Measurements from ENCODE around the gene FNBP1.
"Not testable (repeated sequence)": the region's sequence is repeated elsewhere in the genome, so short reads cannot be mapped to it uniquely, and the experiment has no call there.

Gene FNBP1

DNA sequence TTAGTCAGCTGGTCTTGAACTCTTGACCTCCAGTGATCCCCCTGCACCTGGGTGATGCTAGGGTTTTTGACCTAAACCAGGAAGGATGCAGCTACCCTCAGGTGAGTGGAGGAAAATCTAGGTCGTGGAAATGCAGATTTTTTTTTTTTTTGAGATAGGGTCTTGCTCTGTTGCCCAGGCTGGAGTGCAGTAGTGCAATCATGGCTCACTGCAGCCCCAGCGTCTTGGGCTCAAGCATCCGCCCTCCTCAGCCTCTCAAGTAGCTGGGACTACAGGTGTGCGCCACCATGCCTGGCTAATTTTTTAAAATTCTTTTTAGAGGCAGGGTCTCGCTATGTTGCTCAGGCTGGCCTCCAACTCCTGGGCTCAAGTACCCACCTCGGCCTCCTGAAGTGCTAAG is 51.9 kb downstream of the FNBP1 start:
- not testable (repeated sequence) for DNase-seq (ENCODE audit: low read depth)

DNA sequence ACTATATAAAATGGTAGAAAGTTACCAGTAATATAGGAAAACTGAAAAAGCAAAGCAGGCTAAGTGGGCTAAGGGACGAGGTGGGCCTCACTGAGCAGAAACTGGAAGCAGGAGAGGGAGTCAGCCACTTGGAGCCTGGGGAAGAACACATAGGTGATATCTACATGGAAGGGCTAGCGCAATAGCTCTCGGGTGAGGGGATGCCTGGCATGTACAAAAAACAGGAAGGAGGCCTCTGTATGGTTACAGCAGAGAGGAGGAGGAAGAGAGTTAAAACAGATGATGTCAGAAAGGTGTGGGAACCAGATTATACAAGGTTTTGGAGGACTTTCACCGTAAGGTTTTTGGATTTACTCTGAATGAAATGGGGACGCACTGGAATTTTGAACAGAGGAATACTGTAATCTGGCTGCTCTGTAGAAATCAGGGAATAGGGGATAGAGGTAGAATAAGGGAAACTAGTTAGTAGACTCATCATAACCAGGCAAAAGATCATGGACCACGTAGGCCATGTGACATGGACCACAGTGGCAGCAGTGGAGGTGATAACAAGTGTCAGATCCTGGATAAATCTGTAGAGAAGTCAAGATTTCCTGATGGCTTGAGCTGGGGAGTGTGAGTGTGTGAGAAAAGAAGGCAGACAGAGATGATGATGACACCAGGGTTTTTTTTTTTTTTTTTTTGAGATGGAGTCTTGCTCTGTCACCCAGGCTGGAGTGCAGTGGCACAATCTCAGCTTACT is 52.5 kb downstream of the FNBP1 start:
- no peak for DNase-seq (ENCODE audit: low read depth)

DNA sequence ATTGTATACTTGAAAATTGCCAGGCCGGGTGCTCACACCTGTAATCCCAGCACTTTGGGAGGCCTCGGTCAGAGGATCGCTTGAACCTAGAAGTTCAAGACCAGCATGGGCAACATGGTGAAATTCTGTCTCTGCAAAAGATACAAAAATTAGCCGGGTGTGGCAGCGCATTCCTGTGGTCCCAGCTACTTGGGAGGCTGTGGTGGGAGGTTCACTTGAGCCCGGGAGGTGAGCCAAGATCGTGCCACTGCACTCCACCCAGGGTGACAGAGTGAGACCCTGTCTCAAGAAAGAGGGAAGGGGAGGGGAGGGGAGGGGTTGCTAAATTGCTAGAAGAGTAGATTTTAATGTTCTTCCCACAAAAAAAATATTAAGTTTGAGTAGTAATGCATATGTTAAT is 53.2 kb downstream of the FNBP1 start:
- DNase-seq (ENCODE audit: low read depth), result peak; percentile 20

DNA sequence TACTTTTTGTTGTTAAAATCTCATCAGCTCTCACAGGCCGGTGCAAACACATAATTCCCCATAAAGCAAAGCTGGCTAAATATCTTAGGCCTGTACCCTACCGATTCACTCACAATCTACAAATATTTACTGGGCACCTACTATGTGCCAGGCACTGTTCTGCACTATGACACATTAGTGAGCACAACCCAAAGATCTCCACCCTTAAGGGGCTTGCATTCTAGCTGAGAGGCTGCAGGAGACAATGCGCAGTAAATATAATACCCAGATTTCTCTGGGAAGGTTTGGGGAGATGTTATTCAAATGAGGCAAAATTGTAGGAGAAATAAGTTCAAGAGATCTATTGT is 53.7 kb downstream of the FNBP1 start:
- no peak for DNase-seq (ENCODE audit: low read depth)

DNA sequence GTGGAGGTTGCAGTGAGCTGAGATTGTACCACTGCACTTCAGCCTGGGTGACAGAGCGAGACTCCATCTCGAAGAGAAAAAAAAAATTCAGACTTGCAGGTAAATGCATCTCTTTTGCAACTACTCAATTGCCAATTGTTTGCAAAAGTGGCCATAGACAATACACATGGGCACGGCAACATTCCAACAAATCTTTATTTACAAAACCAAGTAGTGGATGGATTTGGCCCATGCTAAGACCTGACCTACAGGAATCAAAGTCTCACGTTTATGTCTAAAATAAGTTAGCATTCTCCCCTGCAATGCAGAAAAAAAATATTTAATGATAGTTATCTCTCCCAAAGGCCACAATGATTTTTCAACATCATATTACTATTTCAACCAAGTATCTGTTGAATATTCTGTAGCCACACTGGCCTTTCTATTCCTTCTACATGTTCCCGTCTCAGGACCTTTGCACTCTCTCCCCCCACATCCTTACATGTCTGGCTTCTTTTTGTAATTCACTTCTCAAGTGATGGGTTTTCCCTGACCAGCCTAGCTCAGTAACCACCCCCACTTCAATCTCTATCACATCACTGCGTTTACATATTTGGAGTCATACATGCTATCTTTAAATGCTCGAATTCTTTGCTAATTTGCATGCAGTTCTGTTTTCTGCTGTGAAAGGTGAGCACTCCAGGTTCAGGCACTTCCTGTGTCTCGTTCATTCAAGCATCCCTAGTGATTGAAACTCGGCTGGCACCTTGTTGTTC is 54.2 kb downstream of the FNBP1 start:
- DNase-seq (ENCODE audit: low read depth), result no peak

DNA sequence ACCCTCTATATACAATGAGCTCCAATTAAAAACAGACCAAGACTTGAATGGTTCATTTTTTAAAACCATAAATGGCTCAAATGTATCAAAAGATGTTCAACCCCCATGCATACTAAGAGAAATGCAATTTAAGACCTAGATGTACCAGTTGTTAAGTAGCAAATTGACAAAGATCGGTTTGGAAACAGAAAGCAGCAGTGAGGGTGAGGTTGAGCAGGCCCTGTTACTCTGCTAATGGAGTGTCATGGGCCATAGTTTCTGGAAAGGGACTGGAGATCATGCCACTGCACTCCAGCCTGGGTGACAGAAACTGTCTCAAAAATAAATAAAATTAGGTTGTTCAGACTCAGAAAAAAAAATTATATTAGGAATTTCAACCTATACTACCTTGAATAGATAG is 55.0 kb downstream of the FNBP1 start:
- no peak for DNase-seq (ENCODE audit: low read depth)

DNA sequence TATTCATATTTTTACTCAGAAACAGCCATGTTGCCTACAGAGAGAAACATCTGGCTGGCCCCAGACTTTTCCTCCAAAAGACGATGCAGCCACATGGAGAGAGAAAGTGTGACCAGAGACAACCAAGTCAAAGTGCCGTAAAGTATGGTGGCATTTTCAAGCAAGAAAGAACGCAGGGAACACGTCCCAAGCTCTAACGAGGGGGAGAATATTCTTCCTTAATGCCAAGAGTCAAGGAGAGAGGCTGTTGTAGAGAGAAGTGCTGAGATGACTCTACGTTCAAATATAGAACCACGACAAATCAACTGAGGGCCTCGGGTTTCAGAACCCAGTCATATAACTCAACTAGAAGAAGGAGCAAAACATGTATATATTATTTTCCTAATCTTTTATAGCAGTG is 55.9 kb downstream of the FNBP1 start:
- DNase-seq (ENCODE audit: low read depth), result no peak

DNA sequence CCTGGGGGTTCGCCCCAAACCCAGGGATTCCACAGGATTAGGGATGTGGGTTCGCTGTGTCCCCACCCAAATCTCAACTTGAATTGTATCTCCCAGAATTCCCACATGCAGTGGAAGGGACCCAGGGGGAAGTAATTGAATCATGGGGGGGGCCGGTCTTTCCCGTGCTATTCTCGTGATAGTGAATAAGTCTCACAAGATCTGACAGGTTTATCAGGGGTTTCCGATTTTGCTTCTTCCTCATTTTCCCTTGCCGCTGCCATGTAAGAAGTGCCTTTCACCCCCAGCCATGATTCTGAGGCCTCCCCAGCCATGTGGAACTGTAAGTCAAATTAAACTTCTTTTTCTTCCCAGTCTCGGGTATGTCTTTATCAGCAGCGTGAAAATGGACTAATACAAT is 58.4 kb downstream of the FNBP1 start:
- not testable (repeated sequence) for DNase-seq (ENCODE audit: low read depth)

DNA sequence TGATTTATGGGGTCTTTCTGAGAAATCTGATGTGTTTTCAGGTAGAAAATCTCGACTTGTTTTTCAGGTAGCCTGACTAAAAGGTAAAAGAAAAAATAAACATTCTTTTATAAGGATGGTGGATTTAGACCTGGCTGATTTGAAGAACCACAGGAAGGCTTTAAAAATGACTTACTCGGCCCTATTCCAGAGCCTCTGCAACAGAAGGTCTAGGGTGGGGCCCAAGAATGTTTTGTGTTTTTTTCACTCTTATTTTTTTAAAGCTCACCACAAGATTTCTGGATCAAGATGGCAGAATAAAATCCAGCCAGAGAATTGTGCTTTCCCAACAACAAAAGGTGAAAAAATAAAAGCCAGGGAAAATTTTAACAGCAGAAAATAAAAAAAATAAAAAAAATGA is 59.1 kb downstream of the FNBP1 start:
- DNase-seq (ENCODE audit: low read depth), result peak; percentile 41

DNA sequence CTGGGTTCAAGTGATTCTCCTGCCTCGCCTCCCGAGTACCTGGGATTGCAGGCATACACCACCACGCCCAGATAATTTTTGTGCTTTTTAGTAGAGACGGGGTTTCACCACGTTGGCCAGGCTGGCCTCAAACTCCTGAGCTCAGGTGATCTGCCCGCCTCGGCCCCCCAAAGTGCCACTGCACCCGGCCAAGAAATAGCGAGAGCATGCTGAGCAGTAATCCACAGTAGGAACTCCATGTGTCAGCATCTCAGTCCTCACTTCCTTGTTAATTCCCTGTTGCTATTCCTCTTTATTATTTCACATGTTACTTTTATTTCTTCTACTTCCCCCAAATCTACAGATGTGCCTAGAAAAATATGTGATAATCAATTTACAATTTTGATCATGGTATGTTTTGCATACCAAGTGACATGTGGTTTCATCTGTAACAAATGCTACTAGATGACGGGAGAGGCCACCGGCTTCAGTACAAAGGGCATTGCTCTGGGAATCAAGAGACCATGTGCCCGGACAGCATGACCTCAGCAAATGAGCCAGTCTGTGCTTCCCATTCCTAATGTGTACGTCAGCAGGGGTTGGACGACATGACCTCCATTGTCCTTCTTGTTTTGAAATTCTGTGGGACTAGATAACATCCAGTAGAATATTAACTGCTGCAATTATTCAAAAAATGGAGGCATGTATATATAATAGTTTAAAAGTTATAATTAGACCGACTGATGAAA is 61.6 kb downstream of the FNBP1 start:
- DNase-seq (ENCODE audit: low read depth), result no peak

DNA sequence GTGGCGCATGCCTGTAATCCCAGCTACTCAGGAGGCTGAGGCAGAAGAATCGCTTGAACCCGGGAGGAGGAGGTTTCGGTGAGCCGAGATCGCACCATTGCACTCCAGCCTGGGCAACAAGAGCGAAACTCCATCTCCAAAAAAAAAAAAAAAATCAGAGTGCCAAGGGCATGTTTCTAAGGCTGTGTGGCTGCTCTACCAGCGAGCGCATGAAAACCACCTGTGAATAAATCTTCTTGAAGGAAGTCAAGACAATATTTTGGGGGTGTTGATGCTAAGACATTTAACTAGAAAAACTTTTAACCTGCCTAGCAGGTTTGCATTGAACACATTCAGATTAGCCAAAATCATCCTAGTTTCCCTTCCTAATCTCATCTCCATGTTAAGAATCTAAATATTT is 62.8 kb downstream of the FNBP1 start:
- not testable (repeated sequence) for DNase-seq (ENCODE audit: low read depth)

DNA sequence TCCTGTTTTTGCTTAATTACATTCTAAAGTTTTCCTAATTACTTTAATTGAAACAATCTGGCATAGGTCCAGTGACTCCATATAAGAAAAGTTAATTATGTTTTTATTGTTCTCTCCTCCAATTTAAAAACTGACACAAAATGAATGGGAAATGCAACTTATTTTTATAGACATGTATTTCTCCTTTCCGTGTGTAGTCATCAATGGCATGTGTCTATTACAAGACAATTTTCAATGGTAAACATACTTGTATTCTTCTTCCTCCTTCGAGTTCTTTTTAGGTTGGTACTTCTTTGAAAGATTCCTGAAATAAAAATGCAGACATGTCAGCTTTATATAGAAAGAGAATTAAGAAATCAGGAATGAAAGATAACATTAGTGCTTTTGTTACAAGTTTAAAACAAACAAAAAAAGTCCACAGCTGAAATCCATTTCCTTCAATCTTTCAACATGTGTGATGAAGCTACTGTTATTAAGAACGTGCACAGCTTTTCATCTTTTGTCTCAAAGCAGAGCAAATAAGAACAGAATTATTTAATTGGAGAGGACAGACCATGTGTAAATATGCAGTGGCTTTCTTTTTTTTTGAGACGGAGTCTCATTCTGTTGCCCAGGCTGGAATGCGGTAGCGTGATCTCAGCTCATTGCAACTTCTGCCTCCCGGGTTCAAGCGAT is 63.8 kb downstream of the FNBP1 start:
- DNase-seq (ENCODE audit: low read depth), result no peak

DNA sequence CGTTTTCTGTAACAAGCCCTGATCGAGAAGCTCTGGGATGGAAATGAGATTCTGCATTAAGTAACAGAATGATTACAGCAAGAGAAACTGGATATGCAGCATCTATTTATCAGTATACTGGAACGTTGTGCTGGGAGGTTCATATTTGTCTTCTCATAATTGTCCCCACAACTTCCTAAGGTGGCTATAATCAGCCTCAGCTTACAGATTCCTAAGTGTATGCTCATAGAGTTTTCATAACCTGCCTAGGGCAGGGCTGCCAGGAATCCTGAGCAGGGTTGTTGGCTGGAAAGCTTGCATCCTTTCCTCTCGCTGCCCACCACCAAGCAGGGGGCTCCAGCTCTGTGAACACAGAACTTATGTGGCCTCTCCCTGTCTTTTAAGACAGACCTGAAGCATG is 70.2 kb downstream of the FNBP1 start:
- DNase-seq (ENCODE audit: low read depth), result no peak

DNA sequence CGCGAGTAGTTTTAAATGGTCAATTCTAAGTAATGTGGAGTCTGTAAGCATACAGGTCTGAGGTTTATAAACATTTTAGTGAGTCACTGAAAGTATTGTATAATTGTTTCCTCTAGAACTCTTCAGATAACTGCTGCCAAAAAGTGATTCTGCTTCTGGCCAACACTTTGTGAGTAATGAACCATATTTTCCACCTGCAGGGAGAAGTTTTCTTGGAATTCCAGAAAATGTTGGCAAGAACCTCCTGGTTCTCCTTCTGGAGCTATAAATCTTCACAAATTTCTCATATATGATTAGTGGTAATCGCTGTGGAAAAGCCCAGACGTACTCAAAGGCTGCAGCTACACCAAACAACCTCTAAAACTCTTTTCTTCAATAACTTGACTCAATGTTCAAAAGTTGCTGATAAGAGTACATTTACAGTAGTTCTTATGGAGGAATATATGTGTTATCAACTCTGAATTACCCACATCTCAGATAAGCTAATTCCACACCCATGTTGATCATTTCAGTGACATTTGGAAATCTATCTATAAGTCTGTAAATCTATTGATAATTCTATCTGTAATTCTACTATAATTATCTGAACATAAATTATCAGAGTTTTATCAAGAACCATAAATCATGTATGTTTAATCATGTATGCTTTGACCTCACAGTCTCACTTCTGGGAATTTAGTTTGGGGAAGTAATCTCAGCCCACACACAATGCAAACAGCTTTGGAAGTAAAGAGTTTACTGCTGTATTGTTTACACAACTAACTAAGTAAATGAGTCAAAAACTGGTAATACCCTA is 74.1 kb downstream of the FNBP1 start:
- peak; percentile 85 for DNase-seq (ENCODE audit: low read depth)

DNA sequence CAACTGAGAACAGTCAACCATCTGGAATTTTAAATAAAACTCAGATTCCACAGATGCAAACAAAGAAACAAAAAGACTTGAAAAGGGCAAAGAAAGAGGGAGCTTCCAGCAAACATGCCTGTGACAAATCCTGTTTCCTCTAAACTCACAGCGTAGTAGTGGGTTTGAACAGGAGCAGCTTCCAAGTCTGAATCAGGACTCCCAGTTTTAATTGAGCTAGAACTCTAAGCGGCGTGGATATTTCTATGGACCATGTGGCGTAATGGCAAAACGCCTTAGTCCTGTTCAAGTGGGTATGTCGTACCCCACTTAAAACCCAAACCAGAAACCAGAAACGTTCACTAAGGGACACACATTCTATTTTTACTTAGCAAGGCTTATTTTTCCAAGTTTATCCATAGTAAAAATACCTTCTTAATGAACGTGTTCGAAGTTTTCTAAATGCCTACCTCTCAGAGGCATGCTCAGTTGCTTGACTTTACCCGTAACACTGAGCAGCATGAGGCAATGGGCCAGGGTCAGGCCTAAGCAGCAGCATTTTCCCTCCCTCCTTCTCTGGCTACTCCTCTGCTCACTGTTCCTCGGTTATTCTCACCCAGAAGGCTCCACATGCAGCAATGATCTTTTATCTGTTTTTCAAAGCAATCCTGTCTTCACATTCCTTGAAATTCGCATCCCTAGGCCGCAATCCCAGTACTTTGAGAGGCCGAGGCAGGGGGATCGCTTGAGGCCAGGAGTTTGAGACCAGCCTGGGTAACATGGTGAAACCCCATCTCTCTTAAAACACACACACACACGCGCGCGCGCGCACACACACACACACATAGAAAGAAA is 77.9 kb downstream of the FNBP1 start:
- DNase-seq (ENCODE audit: low read depth), result peak; percentile 36

DNA sequence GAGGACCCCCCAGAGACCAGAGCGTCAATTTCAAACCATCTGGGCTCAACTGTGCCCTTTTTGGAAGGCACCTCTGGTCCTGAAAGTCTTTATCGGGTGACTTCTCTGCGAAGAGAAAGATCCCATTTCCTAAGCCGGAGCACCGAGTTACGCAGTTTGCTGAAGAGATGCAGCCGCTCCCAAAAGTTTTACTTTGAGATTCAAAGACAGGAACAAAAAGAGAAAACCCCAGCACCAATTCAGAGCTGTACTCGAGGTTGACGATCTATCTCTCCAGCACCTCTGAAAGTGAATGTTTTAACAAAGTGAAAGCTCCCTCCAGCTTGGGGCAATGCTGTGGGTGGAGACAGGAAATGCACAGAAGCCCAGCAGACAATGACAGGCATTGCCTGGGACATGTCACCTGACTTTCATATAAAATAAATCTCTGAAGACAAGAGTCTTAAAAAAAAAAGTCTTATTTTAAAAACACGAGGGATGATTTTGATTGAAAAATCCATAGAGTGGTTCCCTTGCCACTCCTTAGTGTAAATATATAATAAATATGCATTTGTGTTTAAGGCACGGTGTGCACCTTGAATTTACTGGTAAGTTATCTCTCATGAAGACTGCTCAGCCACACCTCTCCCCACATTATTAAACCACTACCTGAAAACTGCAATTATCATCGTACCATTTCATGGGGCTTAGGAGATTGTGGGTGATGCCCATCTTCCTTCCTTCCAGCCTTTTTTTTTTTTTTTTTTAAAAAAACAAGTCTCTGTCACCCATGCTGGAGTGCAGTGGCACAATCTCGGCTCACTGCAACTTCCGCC is 79.9 kb downstream of the FNBP1 start:
- peak; percentile 49 for DNase-seq (ENCODE audit: low read depth)

DNA sequence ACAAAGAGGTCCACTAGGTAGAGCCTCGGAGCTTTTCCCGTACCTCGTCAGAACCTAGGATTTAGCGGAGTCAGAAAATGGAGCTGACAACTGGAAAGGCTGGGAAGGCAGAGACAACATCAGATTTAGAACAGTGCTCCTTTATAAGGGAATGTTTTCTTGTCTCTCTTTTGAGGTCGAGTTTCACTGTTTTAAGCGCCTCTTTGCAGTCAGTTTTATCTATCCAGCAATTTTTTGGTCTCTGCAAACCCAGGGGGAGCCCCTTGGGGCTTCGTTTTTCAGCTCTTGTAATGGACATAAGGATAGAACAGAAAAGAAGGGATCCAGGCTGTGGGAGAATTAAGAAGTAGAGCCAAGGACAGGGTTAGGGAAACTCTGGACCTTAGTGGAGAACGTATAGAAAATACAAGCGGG is 80.5 kb downstream of the FNBP1 start:
- DNase-seq (ENCODE audit: low read depth), result no peak

DNA sequence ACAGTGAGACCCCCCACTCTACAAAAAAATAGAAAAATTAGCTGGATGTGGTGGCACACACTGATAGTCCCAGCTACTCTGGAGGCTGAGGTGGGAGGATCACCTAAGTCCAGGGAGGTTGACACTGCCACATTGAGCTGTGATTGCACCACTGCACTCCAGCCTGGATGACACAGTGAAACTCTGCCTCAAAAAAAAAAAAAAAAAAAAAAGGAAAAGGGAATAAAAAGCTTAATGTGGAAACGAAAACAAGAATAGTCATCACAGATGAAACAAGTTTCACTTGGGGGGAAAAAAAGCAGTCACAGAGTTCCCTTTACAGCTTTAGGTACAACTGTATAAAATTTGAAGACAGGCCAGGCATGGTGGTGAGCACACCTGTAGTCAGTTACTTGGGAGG is 84.2 kb downstream of the FNBP1 start:
- DNase-seq (ENCODE audit: low read depth), result no peak

DNA sequence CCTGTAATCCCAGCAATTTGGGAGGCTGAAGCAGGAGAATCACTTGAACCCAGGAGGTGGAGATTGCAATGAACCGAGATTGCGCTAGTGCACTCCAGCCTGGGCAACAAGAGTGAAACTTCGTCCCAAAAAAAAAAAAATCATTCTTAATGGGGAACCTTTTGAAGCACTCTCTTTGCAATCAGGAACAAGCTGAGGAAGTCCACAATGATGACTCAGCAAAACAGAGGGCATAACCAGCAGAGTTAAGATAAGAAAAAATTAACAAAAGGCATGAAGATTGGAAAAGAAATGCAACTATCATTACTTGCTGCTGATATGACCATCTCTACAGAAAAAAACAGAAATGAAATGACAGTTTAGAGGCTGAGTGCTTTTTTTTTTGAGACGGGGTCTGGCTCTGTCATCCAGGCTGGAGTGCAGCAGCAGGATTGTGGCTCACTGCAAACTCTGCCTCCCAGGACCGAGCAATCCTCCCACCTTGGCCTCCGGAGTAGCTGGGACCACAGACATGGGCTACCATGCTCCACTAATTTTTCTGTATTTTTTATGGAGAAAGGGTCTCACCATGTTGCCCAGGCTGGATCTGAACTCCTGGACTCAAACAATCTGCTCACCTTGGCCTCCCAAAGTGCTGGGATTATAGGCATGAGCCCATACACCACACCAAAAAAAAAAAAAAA is 88.0 kb downstream of the FNBP1 start:
- no peak for DNase-seq (ENCODE audit: low read depth)

All from stromal cell of bone marrow (primary cell).